ENCODE results near the gene PLCH2. TPM values are rescaled to one million over a fixed set of nuclear protein-coding genes. Genes with fewer than 3 reads are reported as not detected.

PLCH2 gene
- polyA plus RNA-seq, 1 donor from 2014 or later = 5.7 TPM

DNA sequence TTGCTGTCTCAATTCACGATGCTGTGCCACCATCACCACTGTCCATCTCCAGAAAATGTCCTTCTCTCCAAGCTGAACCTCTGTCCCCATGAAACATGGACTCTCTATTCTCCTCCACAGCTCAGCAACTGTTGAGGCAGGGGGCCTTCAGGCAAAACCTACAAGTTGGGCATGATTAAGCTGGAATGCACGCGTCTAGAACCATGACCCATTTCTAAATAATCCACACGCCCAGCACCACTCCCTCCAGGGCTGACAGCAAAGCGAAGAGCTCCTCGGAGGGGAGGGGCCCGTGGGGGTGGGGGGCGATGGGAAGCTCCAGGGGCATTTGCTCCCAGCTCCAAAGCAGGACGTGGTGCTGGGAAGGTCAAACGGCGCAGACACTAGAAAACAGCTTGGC lies 57.3 kb downstream of the PLCH2 start:
- Histone ChIP-seq H3K9me3 (ENCODE audit: low read length) (no peaks in the 10 kb centered on the region), H3K9me2 (ENCODE audit: insufficient read depth, low read length) (no peaks in the 10 kb centered on the region), H2AFZ (ENCODE audit: low read depth, low read length) (no peak overlapping the region), H3F3A (ENCODE audit: insufficient read depth, low read length, poor library complexity, severe bottlenecking) (no peaks in the 10 kb centered on the region), H3K79me2 (replicated peaks; ENCODE audit: insufficient read depth, low read length) (peaks cover 14% of the 10 kb centered on the region), H4K20me1 (ENCODE audit: insufficient read depth) (no peaks in the 10 kb centered on the region), H3K27ac (ENCODE audit: low read length) (no peak overlapping the region), H3K4me3 (ENCODE audit: low read length) (no peak overlapping the region), H3K4me2 (ENCODE audit: low read length) (no peak overlapping the region), H3K9ac (ENCODE audit: low read length) (no peak overlapping the region), H3K36me3 (ENCODE audit: insufficient read depth, low read length) (no peaks in the 10 kb centered on the region), H3K27me3 (ENCODE audit: insufficient read depth, low read depth, low read length) (no peaks in the 10 kb centered on the region)
- TF ChIP-seq TAF1 (IDR thresholded peaks at IDR 0.05; ENCODE audit: low read depth) (no peak), MXI1 (conservative IDR thresholded peaks at IDR 0.05; ENCODE audit: poor library complexity, severe bottlenecking) (no peak), EZH2 (IDR thresholded peaks at IDR 0.05; ENCODE audit: borderline replicate concordance, insufficient read depth, low read length, poor library complexity, severe bottlenecking) (no peak), RAD21 (conservative IDR thresholded peaks at IDR 0.05) (no peak), SMC3 (conservative IDR thresholded peaks at IDR 0.05; ENCODE audit: poor library complexity) (no peak)

GRCh38 chr1:2534315-2534686 lies 58.2 kb downstream of the PLCH2 start:
- no peaks in the 10 kb centered on the region for H3K9me2 ChIP-seq (ENCODE audit: insufficient read depth, low read length)
- H3K36me3 ChIP-seq (ENCODE audit: insufficient read depth, low read length) = no peaks in the 10 kb centered on the region
- H3K4me2 ChIP-seq (ENCODE audit: low read length) = no peak overlapping the region
- no peaks in the 10 kb centered on the region for H3K9me3 ChIP-seq (ENCODE audit: low read length)
- H2AFZ ChIP-seq (ENCODE audit: low read depth, low read length) = no peak overlapping the region
- H3K27ac ChIP-seq (ENCODE audit: low read length) = no peak overlapping the region
- H3F3A ChIP-seq (ENCODE audit: insufficient read depth, low read length, poor library complexity, severe bottlenecking) = no peaks in the 10 kb centered on the region
- H4K20me1 ChIP-seq (ENCODE audit: insufficient read depth) = no peaks in the 10 kb centered on the region
- no peak overlapping the region for H3K9ac ChIP-seq (ENCODE audit: low read length)
- H3K79me2 ChIP-seq (replicated peaks; ENCODE audit: insufficient read depth, low read length) = peaks cover 10% of the 10 kb centered on the region
- TF ChIP-seq SMC3 (conservative IDR thresholded peaks at IDR 0.05; ENCODE audit: poor library complexity) = no peak
- no peak for TF ChIP-seq EP300 (conservative IDR thresholded peaks at IDR 0.05; ENCODE audit: poor library complexity, severe bottlenecking)
- no peak for TF ChIP-seq RAD21 (conservative IDR thresholded peaks at IDR 0.05)
- no peak for TF ChIP-seq CTCF (IDR thresholded peaks at IDR 0.05; ENCODE audit: poor library complexity, severe bottlenecking)
- TF ChIP-seq, protein P1, sequence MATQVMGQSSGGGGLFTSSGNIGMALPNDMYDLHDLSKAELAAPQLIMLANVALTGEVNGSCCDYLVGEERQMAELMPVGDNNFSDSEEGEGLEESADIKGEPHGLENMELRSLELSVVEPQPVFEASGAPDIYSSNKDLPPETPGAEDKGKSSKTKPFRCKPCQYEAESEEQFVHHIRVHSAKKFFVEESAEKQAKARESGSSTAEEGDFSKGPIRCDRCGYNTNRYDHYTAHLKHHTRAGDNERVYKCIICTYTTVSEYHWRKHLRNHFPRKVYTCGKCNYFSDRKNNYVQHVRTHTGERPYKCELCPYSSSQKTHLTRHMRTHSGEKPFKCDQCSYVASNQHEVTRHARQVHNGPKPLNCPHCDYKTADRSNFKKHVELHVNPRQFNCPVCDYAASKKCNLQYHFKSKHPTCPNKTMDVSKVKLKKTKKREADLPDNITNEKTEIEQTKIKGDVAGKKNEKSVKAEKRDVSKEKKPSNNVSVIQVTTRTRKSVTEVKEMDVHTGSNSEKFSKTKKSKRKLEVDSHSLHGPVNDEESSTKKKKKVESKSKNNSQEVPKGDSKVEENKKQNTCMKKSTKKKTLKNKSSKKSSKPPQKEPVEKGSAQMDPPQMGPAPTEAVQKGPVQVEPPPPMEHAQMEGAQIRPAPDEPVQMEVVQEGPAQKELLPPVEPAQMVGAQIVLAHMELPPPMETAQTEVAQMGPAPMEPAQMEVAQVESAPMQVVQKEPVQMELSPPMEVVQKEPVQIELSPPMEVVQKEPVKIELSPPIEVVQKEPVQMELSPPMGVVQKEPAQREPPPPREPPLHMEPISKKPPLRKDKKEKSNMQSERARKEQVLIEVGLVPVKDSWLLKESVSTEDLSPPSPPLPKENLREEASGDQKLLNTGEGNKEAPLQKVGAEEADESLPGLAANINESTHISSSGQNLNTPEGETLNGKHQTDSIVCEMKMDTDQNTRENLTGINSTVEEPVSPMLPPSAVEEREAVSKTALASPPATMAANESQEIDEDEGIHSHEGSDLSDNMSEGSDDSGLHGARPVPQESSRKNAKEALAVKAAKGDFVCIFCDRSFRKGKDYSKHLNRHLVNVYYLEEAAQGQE (IDR thresholded peaks at IDR 0.05; ENCODE audit: borderline replicate concordance) = no peak
- TF ChIP-seq TAF1 (IDR thresholded peaks at IDR 0.05; ENCODE audit: low read depth) = no peak
- TF ChIP-seq EZH2 (IDR thresholded peaks at IDR 0.05; ENCODE audit: borderline replicate concordance, insufficient read depth, low read length, poor library complexity, severe bottlenecking) = no peak
- no peak for TF ChIP-seq POLR2AphosphoS5 (IDR thresholded peaks at IDR 0.05)
- TF ChIP-seq MXI1 (conservative IDR thresholded peaks at IDR 0.05; ENCODE audit: poor library complexity, severe bottlenecking) = no peak
- no peaks in the 10 kb centered on the region for H3K27me3 ChIP-seq (ENCODE audit: insufficient read depth, low read depth, low read length)
- H3K4me3 ChIP-seq (ENCODE audit: low read length) = no peak overlapping the region
